Neutrophil (primary cell): ENCODE data around the gene TLK1.

Experiments
- H3K27ac ChIP-seq: fragments of 200-600 bp; sonication (generic); 2 replicates; pipeline ENCODE4 v1.5.1; 2016; ENCODE audit warnings: mild to moderate bottlenecking, moderate library complexity
- H3K27me3 ChIP-seq: fragments of 200-600 bp; sonication (generic); 2 replicates; pipeline ENCODE4 v1.6.0; 2016; ENCODE audit warnings: mild to moderate bottlenecking
- H3K36me3 ChIP-seq: fragments of 200-600 bp; sonication (generic); 2 replicates; pipeline ENCODE4 v1.5.1; 2017
- H3K4me1 ChIP-seq, 2 experiments: fragments of 200-600 bp in 1 of 2; sonication (generic) in 1 of 2; 1 replicate in 1 of 2; 2 replicates in 1 of 2; pipeline versions ENCODE4 v1.5.1 to v1.6.1; 2013 to 2016; ENCODE audit warnings: low read depth in 1 of 2, low read length in 1 of 2, mild to moderate bottlenecking in 1 of 2, moderate library complexity in 1 of 2; ENCODE audit not compliant: control insufficient read depth in 1 of 2, insufficient read depth in 1 of 2
- H3K4me3 ChIP-seq, 2 experiments: fragments of 200-600 bp in 1 of 2; sonication (generic) in 1 of 2; 1 replicate in 1 of 2; 2 replicates in 1 of 2; pipeline ENCODE4 v1.5.1; 2013 to 2016; ENCODE audit warnings: low read depth in 1 of 2, low read length in 1 of 2, mild to moderate bottlenecking in 1 of 2, moderate library complexity in 1 of 2
- H3K9me3 ChIP-seq: fragments of 200-600 bp; sonication (generic); 2 replicates; pipeline ENCODE4 v1.5.1; 2016
- TF ChIP-seq, protein P1 (sequence below): fragments of 200-600 bp; sonication (generic); IDR thresholded peaks from 2 replicates; pipeline ENCODE4 v1.5.1; 2016; ENCODE audit warnings: antibody characterized with exemption

The TLK1 gene

DNA sequence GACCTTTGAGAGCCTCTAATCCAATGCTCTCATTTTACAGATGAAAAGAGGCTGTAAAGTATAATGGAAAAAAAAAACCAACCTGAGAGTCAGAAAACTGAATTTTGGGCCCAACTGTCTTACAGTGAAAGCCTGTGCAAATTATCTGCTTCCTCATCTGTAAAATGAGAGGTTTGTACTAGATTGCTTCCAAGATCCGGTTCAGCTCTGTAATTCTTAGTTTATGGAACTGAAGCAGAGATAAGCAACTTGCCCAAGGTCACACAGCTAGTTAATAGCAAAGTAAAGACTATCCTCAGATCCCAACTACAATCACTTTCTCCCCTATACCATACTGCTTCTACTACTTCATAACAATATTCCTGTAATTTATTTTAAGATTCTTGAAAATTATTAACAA lies 6.3 kb downstream of the TLK1 start:
- Histone ChIP-seq H3K9me3 (no peaks in the 10 kb centered on the region), H3K27ac (peak overlapping the region; percentile 32), H3K27me3 (no peaks in the 10 kb centered on the region), H3K36me3 (no peaks in the 10 kb centered on the region), H3K4me3 (no peak overlapping the region), H3K4me1 (peaks cover 18 to 41% of the 10 kb centered on the region in 2 experiments)
- TF ChIP-seq, protein P1, sequence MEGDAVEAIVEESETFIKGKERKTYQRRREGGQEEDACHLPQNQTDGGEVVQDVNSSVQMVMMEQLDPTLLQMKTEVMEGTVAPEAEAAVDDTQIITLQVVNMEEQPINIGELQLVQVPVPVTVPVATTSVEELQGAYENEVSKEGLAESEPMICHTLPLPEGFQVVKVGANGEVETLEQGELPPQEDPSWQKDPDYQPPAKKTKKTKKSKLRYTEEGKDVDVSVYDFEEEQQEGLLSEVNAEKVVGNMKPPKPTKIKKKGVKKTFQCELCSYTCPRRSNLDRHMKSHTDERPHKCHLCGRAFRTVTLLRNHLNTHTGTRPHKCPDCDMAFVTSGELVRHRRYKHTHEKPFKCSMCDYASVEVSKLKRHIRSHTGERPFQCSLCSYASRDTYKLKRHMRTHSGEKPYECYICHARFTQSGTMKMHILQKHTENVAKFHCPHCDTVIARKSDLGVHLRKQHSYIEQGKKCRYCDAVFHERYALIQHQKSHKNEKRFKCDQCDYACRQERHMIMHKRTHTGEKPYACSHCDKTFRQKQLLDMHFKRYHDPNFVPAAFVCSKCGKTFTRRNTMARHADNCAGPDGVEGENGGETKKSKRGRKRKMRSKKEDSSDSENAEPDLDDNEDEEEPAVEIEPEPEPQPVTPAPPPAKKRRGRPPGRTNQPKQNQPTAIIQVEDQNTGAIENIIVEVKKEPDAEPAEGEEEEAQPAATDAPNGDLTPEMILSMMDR: no peak

DNA sequence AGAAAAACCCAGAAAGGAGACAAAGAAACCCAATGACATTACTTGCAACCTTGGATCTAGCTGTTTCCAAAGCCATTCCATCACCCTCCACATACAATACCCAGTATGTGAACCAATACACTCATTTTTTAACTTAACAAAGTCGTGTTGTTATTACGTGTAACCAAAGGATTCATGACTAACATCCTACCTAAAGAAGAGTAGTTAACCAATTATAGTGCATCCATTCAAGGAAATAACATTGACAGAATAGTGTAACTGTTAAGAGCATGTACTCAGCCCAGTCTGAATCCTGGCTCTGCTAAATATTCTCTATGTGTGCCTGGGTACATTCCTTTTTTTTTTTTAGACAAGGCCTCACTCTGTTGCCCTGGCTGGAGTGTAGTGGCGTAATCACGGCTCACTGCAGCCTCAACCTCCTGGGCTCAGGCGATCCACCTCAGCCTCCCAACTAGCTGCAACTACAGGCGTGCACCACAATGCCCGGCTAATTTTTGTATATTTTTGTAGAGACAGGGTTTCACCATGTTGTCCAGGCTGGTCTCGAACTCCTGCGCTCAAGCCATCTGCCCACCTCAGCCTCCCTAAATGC lies 9.9 kb downstream of the TLK1 start:
- no peaks in the 10 kb centered on the region for H3K27me3 ChIP-seq
- no peak overlapping the region for H3K27ac ChIP-seq
- no peaks in the 10 kb centered on the region for H3K9me3 ChIP-seq
- H3K4me3 ChIP-seq: no peak overlapping the region
- peaks cover 39 to 56% of the 10 kb centered on the region in 2 experiments for H3K4me1 ChIP-seq
- H3K36me3 ChIP-seq: no peaks in the 10 kb centered on the region
- TF ChIP-seq, protein P1: no peak

DNA sequence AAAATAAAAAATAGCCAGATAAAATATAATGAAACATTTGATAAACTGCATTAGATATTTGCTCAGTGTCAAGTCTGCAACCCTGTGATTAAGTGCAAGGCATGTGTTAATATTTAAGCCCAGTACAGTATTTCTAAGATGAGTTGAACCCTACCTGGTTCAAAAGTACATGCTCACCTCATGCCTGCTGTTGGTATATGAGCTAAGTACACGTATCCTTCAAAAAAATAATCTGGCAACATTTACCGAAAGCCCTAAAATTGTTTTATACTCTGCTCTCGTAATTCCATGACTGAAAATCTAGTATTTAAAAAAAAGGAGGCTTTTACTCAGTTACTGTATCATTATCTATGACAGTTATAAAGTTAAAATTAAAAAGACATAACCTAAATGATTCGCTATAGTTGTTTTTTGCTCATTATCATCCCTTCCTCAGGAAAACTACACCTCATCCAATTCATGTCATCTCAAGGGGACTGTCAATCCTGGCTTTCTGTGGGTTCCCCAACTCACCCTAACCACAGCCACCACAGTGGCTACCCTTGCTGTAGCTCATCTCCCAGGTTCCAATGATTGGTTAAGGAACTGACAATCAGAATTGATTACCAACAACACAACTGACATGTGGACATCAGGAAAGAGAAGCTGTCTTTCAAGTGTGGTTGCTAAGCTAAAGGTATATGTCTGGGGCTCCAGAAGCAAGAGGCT lies 10.6 kb downstream of the TLK1 start:
- H3K9me3 ChIP-seq: no peaks in the 10 kb centered on the region
- H3K27ac ChIP-seq: no peak overlapping the region
- H3K4me3 ChIP-seq: no peak overlapping the region
- TF ChIP-seq, protein P1: no peak
- no peaks in the 10 kb centered on the region for H3K36me3 ChIP-seq
- no peaks in the 10 kb centered on the region for H3K27me3 ChIP-seq
- peaks cover 43 to 59% of the 10 kb centered on the region in 2 experiments for H3K4me1 ChIP-seq

DNA sequence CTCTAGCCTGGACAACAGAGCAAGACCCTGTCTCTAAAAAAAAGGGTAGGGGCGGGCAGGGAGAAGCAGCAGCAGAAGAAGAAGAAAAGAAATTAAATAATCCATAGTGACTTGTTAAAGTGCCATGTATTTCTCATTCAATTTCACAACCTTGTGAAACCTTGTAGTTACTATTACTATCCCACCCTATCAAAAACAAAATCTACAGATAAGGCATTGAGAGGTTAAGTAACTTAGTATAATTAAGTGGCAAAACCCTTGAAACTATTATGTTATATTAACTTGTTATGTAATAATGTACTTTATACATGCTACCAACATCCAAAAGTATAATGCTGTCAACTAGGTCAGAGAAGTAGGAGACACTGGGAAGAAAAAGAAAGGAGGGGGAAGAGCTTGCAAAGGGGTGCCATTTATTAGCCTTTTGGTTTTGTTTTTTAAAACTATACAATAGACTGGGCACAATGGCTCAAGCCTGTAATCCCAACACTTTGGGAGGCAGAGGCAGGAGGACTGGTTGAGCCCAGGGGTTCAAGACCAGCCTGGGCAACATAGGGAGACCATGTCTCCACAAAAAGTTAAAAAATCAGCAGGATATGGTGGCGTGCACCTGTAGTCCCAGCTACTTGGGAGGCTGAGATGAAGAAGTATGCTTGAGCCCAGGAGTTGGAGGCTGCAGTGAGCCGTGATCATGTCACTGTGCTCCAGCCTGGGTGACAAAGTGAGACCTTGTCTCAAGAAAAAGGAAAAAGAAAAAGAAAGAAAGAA lies 11.3 kb downstream of the TLK1 start:
- H3K36me3 ChIP-seq: no peaks in the 10 kb centered on the region
- no peaks in the 10 kb centered on the region for H3K27me3 ChIP-seq
- TF ChIP-seq, protein P1: no peak
- H3K9me3 ChIP-seq: no peaks in the 10 kb centered on the region
- H3K4me1 ChIP-seq: peaks cover 40 to 54% of the 10 kb centered on the region in 2 experiments
- H3K4me3 ChIP-seq: no peak overlapping the region
- no peak overlapping the region for H3K27ac ChIP-seq

DNA sequence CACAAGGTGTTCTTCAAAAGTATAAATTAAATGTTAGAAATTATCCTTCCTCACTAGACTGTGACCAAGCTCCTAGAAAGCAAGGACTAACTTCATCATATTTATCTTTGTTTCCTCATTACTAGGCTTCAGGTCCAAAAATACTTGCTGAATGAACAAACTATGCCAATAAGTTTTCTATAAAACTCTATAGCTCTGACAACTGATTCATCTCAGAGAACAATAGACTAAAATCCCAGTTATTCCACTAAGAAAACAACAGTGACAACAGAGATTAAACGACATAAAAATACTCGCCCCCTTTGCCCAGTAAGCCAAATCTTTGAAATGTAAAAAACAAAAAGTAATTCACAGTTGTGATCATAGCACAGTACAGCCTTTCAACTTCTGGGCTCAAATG lies 13.6 kb downstream of the TLK1 start:
- TF ChIP-seq, protein P1: no peak
- H3K4me3 ChIP-seq: no peak overlapping the region
- peak overlapping the region; percentile 74 for H3K27ac ChIP-seq
- no peaks in the 10 kb centered on the region for H3K36me3 ChIP-seq
- no peaks in the 10 kb centered on the region for H3K9me3 ChIP-seq
- H3K4me1 ChIP-seq: peaks cover 32 to 38% of the 10 kb centered on the region in 2 experiments
- no peaks in the 10 kb centered on the region for H3K27me3 ChIP-seq
